Fibroblast of lung (primary cell): Measurements from ENCODE around the gene P4HTM.

Experiments
- CTCF ChIP-seq, 2 donors: IDR thresholded peaks in 1 of 2; conservative IDR thresholded peaks in 1 of 2; 1 replicate in 1 of 2; 2 replicates in 1 of 2; pipeline ENCODE4 v1.5.1; 2011 to 2012; ENCODE audit warnings: low read length in 2 of 2, control low read depth in 1 of 2, inconsistent platforms in 1 of 2, low read depth in 1 of 2, mild to moderate bottlenecking in 1 of 2
- EZH2 ChIP-seq: IDR thresholded peaks from 2 replicates; pipeline ENCODE4 v1.5.1; 2012; ENCODE audit warnings: low read length, control low read depth, mild to moderate bottlenecking; ENCODE audit errors: missing control alignments

DNA sequence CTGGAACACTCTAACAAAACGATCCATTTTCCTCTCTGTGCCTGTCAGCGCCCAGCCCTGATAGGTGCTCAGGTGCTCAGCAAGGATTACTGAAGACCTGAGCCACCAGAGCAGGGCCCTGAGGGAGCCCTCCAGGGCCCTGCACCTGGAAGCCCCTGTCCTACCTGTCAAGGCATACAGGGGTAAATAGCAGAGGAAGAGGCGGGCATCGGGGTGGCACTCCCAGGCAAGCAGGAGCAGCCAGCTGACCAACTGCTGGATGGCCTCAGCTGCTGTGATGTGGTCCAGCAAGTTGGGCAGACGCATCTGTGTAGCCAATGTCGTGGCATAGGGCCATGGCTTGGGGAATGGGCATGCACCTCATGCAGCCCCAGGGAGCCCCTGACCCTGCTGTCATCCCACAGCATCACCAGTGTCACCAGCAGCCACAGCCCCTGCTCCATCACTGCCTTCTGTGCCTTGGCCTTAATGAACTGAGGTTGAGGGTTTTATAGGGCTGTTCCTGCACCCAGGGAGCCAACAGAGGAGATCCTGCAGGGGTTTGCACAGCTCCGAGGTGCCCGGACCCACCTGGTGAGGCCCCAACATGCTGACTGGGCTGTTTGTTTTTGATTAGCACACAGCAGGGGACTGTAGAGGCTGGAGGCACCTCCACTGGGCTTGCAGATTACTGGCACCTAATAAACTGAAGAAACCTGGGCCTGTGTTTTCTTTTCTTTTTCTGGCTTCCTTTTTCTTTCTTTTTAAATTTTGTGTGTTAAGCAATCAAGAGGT is 9.2 kb downstream of the P4HTM start:
- TF ChIP-seq CTCF (conservative IDR thresholded peaks at IDR 0.05 in 1 of 2, IDR thresholded peaks at IDR 0.05 in 1 of 2; ENCODE audit: low read depth in 1 of 2, low read length in 2 of 2) (no peak), EZH2 (no peak)
